ES-I3 (cell line): ENCODE data around the gene KCNIP3.

Source experiments
- H3K36me3 ChIP-seq: 2 replicates; pipeline ENCODE4 v1.6.1; 2013; ENCODE audit warnings: mild to moderate bottlenecking, low read length, control low read depth, moderate library complexity; ENCODE audit not compliant: insufficient read depth
- H3K4me1 ChIP-seq: 2 replicates; pipeline ENCODE4 v1.6.1; 2013; ENCODE audit warnings: mild to moderate bottlenecking, control low read depth, low read length; ENCODE audit not compliant: insufficient read depth
- H3K9ac ChIP-seq: 2 replicates; pipeline ENCODE4 v1.6.1; 2013; ENCODE audit warnings: low read depth, mild to moderate bottlenecking, low read length, moderate library complexity
- H3K9me3 ChIP-seq: 2 replicates; pipeline ENCODE4 v1.6.1; 2013; ENCODE audit warnings: mild to moderate bottlenecking, low read length, moderate library complexity; ENCODE audit not compliant: control insufficient read depth, insufficient read depth

KCNIP3 gene

DNA sequence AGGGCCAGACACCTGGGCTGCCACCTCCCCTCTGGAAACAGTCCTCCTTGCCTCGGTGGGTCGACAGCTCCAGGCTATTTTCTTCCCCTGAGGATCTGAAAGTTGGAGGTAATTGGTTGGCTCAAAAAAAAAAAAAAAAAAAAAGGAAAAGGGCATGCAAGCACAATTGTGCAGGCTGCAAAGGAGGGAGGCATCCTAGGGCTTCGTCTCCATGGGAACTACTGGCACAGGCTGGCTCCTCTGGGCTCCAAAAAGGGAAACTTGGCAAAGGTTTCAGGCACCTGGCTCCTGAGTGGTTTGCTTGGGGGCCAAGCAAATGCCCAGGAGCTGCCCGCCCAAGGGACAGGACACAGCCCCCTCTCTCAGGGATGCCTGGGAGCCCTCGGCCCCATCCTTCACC is 1.1 kb upstream of the KCNIP3 start:
- Histone ChIP-seq H3K4me1 (no peaks in the 10 kb centered on the region), H3K36me3 (no peaks in the 10 kb centered on the region), H3K9ac (no peak overlapping the region), H3K9me3 (peaks cover 3% of the 10 kb centered on the region; the same call in 1 of the 2 replicates)

- no peaks in the 10 kb centered on the region for H3K9me3 ChIP-seq
- H3K4me1 ChIP-seq, result no peaks in the 10 kb centered on the region
- H3K9ac ChIP-seq, result peak overlapping the region; percentile 15; the same call in 1 of the 2 replicates
- H3K36me3 ChIP-seq, result no peaks in the 10 kb centered on the region
These were observed 670 bp downstream of the KCNIP3 start for GRCh38 chr2:95297639-95298395.

GRCh38 chr2:95298486-95299111 is 1.5 kb downstream of the KCNIP3 start:
- no peaks in the 10 kb centered on the region for H3K9me3 ChIP-seq
- no peaks in the 10 kb centered on the region for H3K36me3 ChIP-seq
- no peaks in the 10 kb centered on the region for H3K4me1 ChIP-seq
- H3K9ac ChIP-seq, result no peak overlapping the region

DNA sequence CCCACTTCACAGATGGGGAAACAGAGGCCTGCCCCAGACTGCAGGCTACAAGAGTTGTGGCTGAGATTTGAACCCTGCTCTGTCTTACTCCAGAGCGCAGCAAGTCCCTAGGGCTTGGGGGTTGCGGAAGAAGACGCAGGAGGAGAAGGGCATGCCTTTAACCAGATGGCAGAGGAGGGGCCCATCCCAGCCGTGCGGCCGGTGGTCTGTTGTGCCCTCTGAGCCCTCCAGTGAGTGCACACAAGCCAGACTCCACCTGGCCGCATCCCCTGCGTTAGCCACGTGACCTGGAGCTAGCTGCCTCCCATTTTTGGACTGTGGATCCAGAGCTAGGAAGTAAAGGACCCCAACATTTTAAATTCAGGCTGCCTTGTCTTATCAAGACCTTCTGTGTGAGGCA is 2.8 kb downstream of the KCNIP3 start:
- Histone ChIP-seq H3K36me3 (no peaks in the 10 kb centered on the region), H3K9me3 (no peaks in the 10 kb centered on the region), H3K9ac (no peak overlapping the region), H3K4me1 (no peaks in the 10 kb centered on the region)

- H3K9ac ChIP-seq, result no peak overlapping the region
- H3K36me3 ChIP-seq, result no peaks in the 10 kb centered on the region
These were observed 3.3 kb downstream of the KCNIP3 start for GRCh38 chr2:95300450-95300849.

DNA sequence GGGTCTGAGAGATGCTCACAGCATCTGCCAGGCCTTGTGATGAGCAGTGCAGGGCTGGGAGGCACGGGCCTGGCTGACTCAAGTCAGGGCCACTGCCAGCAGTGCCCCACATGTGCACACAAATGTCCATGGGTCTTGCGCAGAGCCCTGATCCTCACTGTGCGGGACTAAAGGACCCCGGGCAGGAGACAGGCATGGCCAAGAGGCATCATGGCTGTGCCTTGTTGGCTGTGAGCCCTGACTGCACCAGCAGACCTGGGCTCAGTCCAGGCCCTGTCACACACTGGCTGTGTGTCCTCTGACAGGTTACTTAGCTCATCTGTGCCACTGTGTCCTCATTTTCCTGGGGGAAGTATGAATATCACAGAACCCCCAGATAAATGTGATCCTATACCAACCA is 4.0 kb downstream of the KCNIP3 start:
- peaks cover 5% of the 10 kb centered on the region; the same call in 1 of the 2 replicates for H3K4me1 ChIP-seq
- no peak overlapping the region for H3K9ac ChIP-seq
- H3K9me3 ChIP-seq, result no peaks in the 10 kb centered on the region
- H3K36me3 ChIP-seq, result no peaks in the 10 kb centered on the region

More at GRCh38 chr2:95300450-95300849, 3.3 kb downstream of the KCNIP3 start:
- Histone ChIP-seq H3K4me1 (peaks cover 3% of the 10 kb centered on the region; the same call in 1 of the 2 replicates), H3K9me3 (no peaks in the 10 kb centered on the region)

DNA sequence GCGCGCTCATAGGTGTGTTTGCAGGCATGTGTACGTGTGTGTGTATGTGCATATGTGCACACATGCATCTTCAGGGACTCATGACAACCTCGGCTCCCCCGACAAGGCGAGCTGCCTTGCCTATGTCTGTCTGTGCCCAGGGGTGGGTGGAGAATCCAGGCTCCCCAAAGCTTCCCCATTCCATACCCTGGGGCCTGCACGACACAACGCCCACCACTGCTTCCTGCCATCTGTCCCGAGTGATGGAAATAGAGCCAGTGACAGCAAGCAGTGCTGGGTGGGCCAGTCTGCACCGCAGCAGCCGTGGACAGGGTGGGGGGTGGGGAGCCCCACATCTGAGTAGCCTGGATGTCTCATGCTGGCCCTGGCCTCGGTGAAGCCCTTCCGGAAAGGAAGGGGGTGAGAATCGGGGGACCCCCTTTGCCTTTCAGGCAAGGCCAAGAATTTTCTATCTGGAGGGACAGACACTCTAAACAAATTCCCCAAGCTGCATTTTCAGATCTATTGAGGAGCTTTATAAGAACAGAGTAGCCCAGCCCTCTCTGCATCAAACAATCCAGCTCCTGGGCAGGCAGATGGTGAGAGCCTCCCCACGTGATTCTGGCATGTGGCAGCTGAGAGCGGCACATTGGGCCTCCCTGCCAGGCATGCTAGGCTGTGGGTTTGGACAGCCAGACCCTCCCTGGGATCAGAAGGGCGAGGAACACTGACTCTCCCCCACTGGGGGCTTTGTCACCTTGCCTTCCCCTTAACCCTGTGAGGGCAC is 4.9 kb downstream of the KCNIP3 start:
- Histone ChIP-seq H3K9ac (no peak overlapping the region), H3K9me3 (no peaks in the 10 kb centered on the region), H3K36me3 (no peaks in the 10 kb centered on the region), H3K4me1 (peaks cover 5% of the 10 kb centered on the region; the same call in 1 of the 2 replicates)

- H3K9ac ChIP-seq, result no peak overlapping the region
- H3K4me1 ChIP-seq, result peaks cover 5% of the 10 kb centered on the region; the same call in 1 of the 2 replicates
- H3K9me3 ChIP-seq, result no peaks in the 10 kb centered on the region
- no peaks in the 10 kb centered on the region for H3K36me3 ChIP-seq
These were observed 6.2 kb downstream of the KCNIP3 start for GRCh38 chr2:95303191-95303919.

- H3K9ac ChIP-seq, result no peak overlapping the region
- H3K36me3 ChIP-seq, result no peaks in the 10 kb centered on the region
- H3K9me3 ChIP-seq, result no peaks in the 10 kb centered on the region
- peaks cover 5% of the 10 kb centered on the region; the same call in 1 of the 2 replicates for H3K4me1 ChIP-seq
These were observed 8.4 kb downstream of the KCNIP3 start for GRCh38 chr2:95305380-95306061.

DNA sequence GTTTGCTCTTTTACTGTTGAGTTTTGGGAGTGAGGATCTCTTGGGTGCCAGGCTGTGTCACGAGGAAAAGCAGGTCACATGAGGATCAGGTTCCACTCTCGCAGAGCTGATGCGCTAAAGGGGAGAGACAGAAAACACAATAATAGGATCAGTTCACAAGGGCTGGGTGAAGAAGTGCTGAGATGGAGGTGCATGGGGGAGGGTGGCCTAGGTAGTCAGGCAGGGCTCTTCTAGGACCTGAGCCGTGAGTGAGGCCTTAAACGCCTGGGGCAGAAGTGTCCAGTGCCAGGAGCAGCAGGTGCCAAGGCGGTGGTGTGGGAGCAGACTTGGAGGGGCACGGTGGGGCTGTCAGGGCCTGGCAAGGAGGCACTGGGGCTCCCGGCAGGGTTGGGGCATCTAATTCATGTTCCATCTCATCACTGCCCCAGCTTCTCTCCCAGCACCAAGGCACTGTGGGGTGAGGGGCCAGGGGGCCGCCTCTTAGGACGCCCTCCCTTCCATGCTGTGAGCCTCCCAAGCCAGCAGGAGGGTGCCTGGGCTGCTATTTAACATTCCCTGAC is 9.3 kb downstream of the KCNIP3 start:
- Histone ChIP-seq H3K4me1 (peaks cover 5% of the 10 kb centered on the region; the same call in 1 of the 2 replicates), H3K36me3 (no peaks in the 10 kb centered on the region), H3K9me3 (no peaks in the 10 kb centered on the region), H3K9ac (no peak overlapping the region)

GRCh38 chr2:95307036-95307435 is 9.9 kb downstream of the KCNIP3 start:
- H3K9me3 ChIP-seq, result no peaks in the 10 kb centered on the region
- peaks cover 5% of the 10 kb centered on the region; the same call in 1 of the 2 replicates for H3K4me1 ChIP-seq
- H3K36me3 ChIP-seq, result no peaks in the 10 kb centered on the region
- H3K9ac ChIP-seq, result no peak overlapping the region

- H3K36me3 ChIP-seq, result no peaks in the 10 kb centered on the region
- H3K9ac ChIP-seq, result no peak overlapping the region
- no peaks in the 10 kb centered on the region for H3K9me3 ChIP-seq
- H3K4me1 ChIP-seq, result peaks cover 5% of the 10 kb centered on the region; the same call in 1 of the 2 replicates
These were observed 10.7 kb downstream of the KCNIP3 start for GRCh38 chr2:95307878-95308277.

- no peaks in the 10 kb centered on the region for H3K36me3 ChIP-seq
- no peak overlapping the region for H3K9ac ChIP-seq
- H3K4me1 ChIP-seq, result peaks cover 5% of the 10 kb centered on the region; the same call in 1 of the 2 replicates
- no peaks in the 10 kb centered on the region for H3K9me3 ChIP-seq
These were observed 11.4 kb downstream of the KCNIP3 start for GRCh38 chr2:95308426-95308990.
